HCT116 (cell line): ENCODE measurements around the gene DNAJA4. TPM values are rescaled to one million over a fixed set of nuclear protein-coding genes. Genes with fewer than 3 reads are reported as not detected.

Source experiments
- ATAC-seq: fragments of 200-7000 bp; cut with Tn5 transposase; 2 replicates; pipeline ENCODE4 v1.9.1; 2020; ENCODE audit warnings: mild to moderate bottlenecking, moderate library complexity
- BruUV-seq: library from RNA; stranded (reverse); fragments of 400-500 nt; replicated peaks from 2 replicates; lab custom pipeline; 2021; lab: Mats Ljungman, UMichigan
- CTCF ChIA-PET: fragments of 300-600 bp; sonication (Branson Sonifier 250); formaldehyde crosslinking; loops from one replicate; lab custom pipeline; 2021; ENCODE audit warnings: antibody characterized with exemption; lab: Charles Lee
- POLR2A ChIA-PET: fragments of 300-600, 350-600 bp; sonication (Branson Sonifier 250); formaldehyde crosslinking; loops from one replicate; lab custom pipeline; 2021; ENCODE audit warnings: antibody characterized with exemption; lab: Charles Lee
- RAD21 ChIA-PET, 2 experiments: fragments of 300-600 bp; sonication (Branson Sonifier 250); formaldehyde crosslinking; loops; one replicate each; lab custom pipeline; 2023; ENCODE audit warnings: low total read pairs in 2 of 2; ENCODE audit not compliant: uncharacterized antibody in 2 of 2, unreplicated experiment in 2 of 2, low non-redundant PET in 1 of 2; lab: Charles Lee
- DNase-seq: peaks from one replicate; pipeline ENCODE4 v3.0.0-alpha.2; 2010; ENCODE audit warnings: low read depth, low spot score
- H2AFZ ChIP-seq: fragments of 200-600 bp; shearing (Covaris generic), sonication (generic); 2 replicates; pipeline ENCODE4 v1.6.1; 2017; ENCODE audit warnings: low read depth, mixed run types, mixed read lengths, antibody characterized with exemption, low read length; ENCODE audit not compliant: poor library complexity, severe bottlenecking
- H3K27ac ChIP-seq: 2 replicates; pipeline ENCODE4 v1.5.1; 2012; ENCODE audit warnings: low read depth, low read length
- H3K27me3 ChIP-seq: fragments of 200-600 bp; sonication (generic); 2 replicates; pipeline ENCODE4 v1.6.1; 2016; ENCODE audit warnings: mixed run types, low read length, mixed read lengths; ENCODE audit not compliant: insufficient read depth
- H3K36me3 ChIP-seq, 2 experiments: fragments of 200-500 bp in 1 of 2; fragments of 200-600 bp in 1 of 2; sonication (Bioruptor generic) in 1 of 2; sonication (generic) in 1 of 2; 2 replicates each; pipeline versions ENCODE4 v1.5.1 to v1.6.1; 2014 to 2016; ENCODE audit warnings: low read length in 2 of 2, inconsistent platforms in 1 of 2, mixed read lengths in 1 of 2, mixed run types in 1 of 2; ENCODE audit not compliant: insufficient read depth in 2 of 2, control insufficient read depth in 1 of 2
- H3K4me1 ChIP-seq, 2 experiments: fragments of 200-600 bp in 1 of 2; sonication (generic) in 1 of 2; 2 replicates each; pipeline versions ENCODE4 v1.5.1 to v1.6.1; 2012 to 2017; ENCODE audit warnings: low read length in 2 of 2, inconsistent platforms in 1 of 2, mild to moderate bottlenecking in 1 of 2, mixed read lengths in 1 of 2, mixed run types in 1 of 2, moderate library complexity in 1 of 2; ENCODE audit not compliant: insufficient read depth in 2 of 2, control insufficient read depth in 1 of 2
- H3K4me2 ChIP-seq: fragments of 200-600 bp; sonication (generic); 2 replicates; pipeline ENCODE4 v1.6.1; 2017; ENCODE audit warnings: mixed run types, low read length, mixed read lengths
- H3K4me3 ChIP-seq, 2 experiments: fragments of 200-600 bp in 1 of 2; sonication (generic) in 1 of 2; replicated peaks in 1 of 2; 2 replicates each; pipeline ENCODE4 v1.5.1; 2011 to 2016; ENCODE audit warnings: low read length in 2 of 2, control low read depth in 1 of 2, low read depth in 1 of 2, mild to moderate bottlenecking in 1 of 2, mixed read lengths in 1 of 2, mixed run types in 1 of 2
- H3K79me2 ChIP-seq: fragments of 200-600 bp; sonication (generic); 2 replicates; pipeline ENCODE4 v1.6.1; 2017; ENCODE audit warnings: mild to moderate bottlenecking, mixed run types, low read length, moderate library complexity, mixed read lengths; ENCODE audit not compliant: insufficient read depth
- H3K9ac ChIP-seq: fragments of 200-600 bp; sonication (generic); 2 replicates; pipeline ENCODE4 v1.6.1; 2016; ENCODE audit warnings: low read length, mixed read lengths
- H3K9me2 ChIP-seq: fragments of 200-600 bp; sonication (generic), shearing (Covaris generic); 2 replicates; pipeline ENCODE4 v1.6.1; 2017; ENCODE audit warnings: mixed run types, mild to moderate bottlenecking, moderate library complexity; ENCODE audit not compliant: insufficient read depth
- H3K9me3 ChIP-seq, 2 experiments: fragments of 200-500 bp in 1 of 2; fragments of 200-600 bp in 1 of 2; sonication (Bioruptor generic) in 1 of 2; sonication (generic) in 1 of 2; 2 replicates each; pipeline ENCODE4 v1.6.1; 2014 to 2017; ENCODE audit warnings: low read length in 2 of 2, mixed read lengths in 2 of 2, inconsistent platforms in 1 of 2, low read depth in 1 of 2, mild to moderate bottlenecking in 1 of 2, mixed run types in 1 of 2, moderate library complexity in 1 of 2; ENCODE audit not compliant: control insufficient read depth in 1 of 2, insufficient read depth in 1 of 2
- H4K20me1 ChIP-seq: fragments of 200-600 bp; sonication (generic), shearing (Covaris generic); 2 replicates; pipeline ENCODE4 v1.6.1; 2017; ENCODE audit warnings: mixed run types, mild to moderate bottlenecking, moderate library complexity; ENCODE audit not compliant: insufficient read depth
- CBX3 ChIP-seq: IDR thresholded peaks from 2 replicates; pipeline ENCODE4 v1.6.1; 2012; ENCODE audit warnings: low read depth
- CEBPB ChIP-seq: IDR thresholded peaks from 2 replicates; pipeline ENCODE4 v1.6.1; 2012; ENCODE audit warnings: low read depth
- EGR1 ChIP-seq: IDR thresholded peaks from 2 replicates; pipeline ENCODE4 v1.6.1; 2012; ENCODE audit warnings: low read depth
- EZH2 ChIP-seq: fragments of 200-600 bp; sonication (generic); IDR thresholded peaks from 2 replicates; pipeline ENCODE4 v1.6.1; 2017; ENCODE audit warnings: antibody characterized with exemption, mixed run types
- JUND ChIP-seq: IDR thresholded peaks from 2 replicates; pipeline ENCODE4 v1.6.1; 2012
- POLR2A ChIP-seq: IDR thresholded peaks from 2 replicates; pipeline ENCODE4 v1.7.0; 2011; ENCODE audit warnings: borderline replicate concordance; ENCODE audit not compliant: insufficient read depth, insufficient read length; ENCODE audit errors: extremely low read depth
- POLR2AphosphoS5 ChIP-seq: IDR thresholded peaks from 2 replicates; pipeline ENCODE4 v1.6.1; 2011; ENCODE audit warnings: mild to moderate bottlenecking, low read depth, low read length, moderate library complexity
- RAD21 ChIP-seq: IDR thresholded peaks from 2 replicates; pipeline ENCODE4 v1.6.1; 2012; ENCODE audit warnings: low read depth, mild to moderate bottlenecking
- SIN3A ChIP-seq: IDR thresholded peaks from 2 replicates; pipeline ENCODE4 v1.6.1; 2012; ENCODE audit warnings: low read depth
- SP1 ChIP-seq: IDR thresholded peaks from 2 replicates; pipeline ENCODE4 v1.6.1; 2012; ENCODE audit warnings: low read depth
- SRF ChIP-seq: IDR thresholded peaks from 2 replicates; pipeline ENCODE4 v1.6.1; 2012; ENCODE audit warnings: low read depth
- TCF7L2 ChIP-seq: IDR thresholded peaks from 2 replicates; pipeline ENCODE4 v1.7.0; 2011; ENCODE audit warnings: borderline replicate concordance, inconsistent platforms; ENCODE audit not compliant: insufficient read depth, insufficient read length; ENCODE audit errors: extremely low read depth
- YY1 ChIP-seq: IDR thresholded peaks from 2 replicates; pipeline ENCODE4 v1.6.1; 2011; ENCODE audit warnings: low read length, low read depth, moderate library complexity, mild to moderate bottlenecking; ENCODE audit not compliant: insufficient replicate concordance; ENCODE audit errors: extremely low read depth
- ZBTB33 ChIP-seq: IDR thresholded peaks from 2 replicates; pipeline ENCODE4 v1.6.1; 2011; ENCODE audit warnings: mild to moderate bottlenecking, low read length, moderate library complexity; ENCODE audit not compliant: insufficient replicate concordance; ENCODE audit errors: extremely low read depth
- ZFX ChIP-seq: fragments of 450-650 bp; IDR thresholded peaks from 2 replicates; pipeline ENCODE4 v1.6.1; 2017
- ZNF274 ChIP-seq: fragments of 200-500 bp; sonication (Bioruptor generic); IDR thresholded peaks from 2 replicates; pipeline ENCODE4 v1.6.1; 2014; ENCODE audit warnings: mild to moderate bottlenecking, low read depth, low read length, inconsistent platforms
- intact Hi-C: fragments of 100-400 bp; cut with micrococcal nuclease; formaldehyde crosslinking; loops from 2 replicates; pipeline ENCODE4 v1.10.0; 2022
- total RNA-seq: library from RNA; stranded (reverse); gene quantifications from one replicate; pipeline ENCODE4 v1.2.1, GENCODE V29; 2021; ENCODE audit not compliant: unreplicated experiment
- TF ChIP-seq, protein P1 (sequence below): IDR thresholded peaks from 2 replicates; pipeline ENCODE4 v1.6.1; 2012
- TF ChIP-seq, protein P2 (sequence below): IDR thresholded peaks from 2 replicates; pipeline ENCODE4 v1.6.1; 2012

Gene DNAJA4
- total RNA-seq, 1 experiment from 2014 or later: 66.6 TPM

- Histone ChIP-seq H3K9ac (no peak overlapping the region), H3K9me2 (no peaks in the 10 kb centered on the region), H3K36me3 (no peaks in the 10 kb centered on the region), H3K4me2 (no peak overlapping the region), H3K27me3 (no peaks in the 10 kb centered on the region), H3K27ac (no peak overlapping the region), H3K4me1 (peaks cover 0 to 9% of the 10 kb centered on the region in 2 experiments; a peak in 3 of 4 replicates)
- ChIA-PET CTCF (no interaction called here), POLR2A (no interaction called here), RAD21 (no interaction called here)
- TF ChIP-seq ZFX (no peak), ZNF274 (no peak), EGR1 (no peak), SRF (no peak), POLR2AphosphoS5 (no peak), SIN3A (no peak), RAD21 (no peak), POLR2A (no peak), YY1 (no peak)
- TF ChIP-seq, protein P1, sequence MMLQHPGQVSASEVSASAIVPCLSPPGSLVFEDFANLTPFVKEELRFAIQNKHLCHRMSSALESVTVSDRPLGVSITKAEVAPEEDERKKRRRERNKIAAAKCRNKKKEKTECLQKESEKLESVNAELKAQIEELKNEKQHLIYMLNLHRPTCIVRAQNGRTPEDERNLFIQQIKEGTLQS: no peak
- TF ChIP-seq, all 23 proteins: peak for 0
- Histone ChIP-seq H4K20me1 (no peaks in the 10 kb centered on the region), H3K4me3 (no peak overlapping the region), H3K79me2 (no peaks in the 10 kb centered on the region), H2AFZ (no peak overlapping the region), H3K9me3 (no peaks in the 10 kb centered on the region)
- BruUV-seq: no TSS peak
- ATAC-seq: no peak
- intact Hi-C loops: no loop called here
- no peak for DNase-seq
Measured at GRCh38 chr15:78222745-78223395, 41.5 kb upstream of the DNAJA4 start.

- no peak overlapping the region for H3K27ac ChIP-seq
- intact Hi-C loops: no loop called here
- no peaks in the 10 kb centered on the region for H3K79me2 ChIP-seq
- no peak for DNase-seq
- H3K27me3 ChIP-seq: no peaks in the 10 kb centered on the region
- no TSS peak for BruUV-seq
- no peak overlapping the region for H2AFZ ChIP-seq
- ATAC-seq: no peak
- no peaks in the 10 kb centered on the region for H3K36me3 ChIP-seq
- H3K9me3 ChIP-seq: no peaks in the 10 kb centered on the region
- H4K20me1 ChIP-seq: no peaks in the 10 kb centered on the region
- no peak overlapping the region for H3K9ac ChIP-seq
- ChIA-PET RAD21 (no interaction called here), CTCF (no interaction called here), POLR2A (interaction anchor here (1.2 kb wide), 1 partner anchor 28 kb away, joined by 3 read pairs; no protein-coding TSS in a partner anchor)
- H3K4me1 ChIP-seq: peaks cover 0 to 9% of the 10 kb centered on the region in 2 experiments; a peak in 3 of 4 replicates
- no peaks in the 10 kb centered on the region for H3K9me2 ChIP-seq
- H3K4me2 ChIP-seq: no peak overlapping the region
- no peak overlapping the region for H3K4me3 ChIP-seq
- no peak for TF ChIP-seq ZBTB33
- no peak for TF ChIP-seq SRF
- TF ChIP-seq, protein P2, sequence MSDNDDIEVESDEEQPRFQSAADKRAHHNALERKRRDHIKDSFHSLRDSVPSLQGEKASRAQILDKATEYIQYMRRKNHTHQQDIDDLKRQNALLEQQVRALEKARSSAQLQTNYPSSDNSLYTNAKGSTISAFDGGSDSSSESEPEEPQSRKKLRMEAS: no peak
- TF ChIP-seq EZH2: no peak
- TF ChIP-seq CBX3: no peak
- no peak for TF ChIP-seq SP1
- TF ChIP-seq EGR1: no peak
- TF ChIP-seq ZFX: no peak
- no peak for TF ChIP-seq RAD21
- TF ChIP-seq, protein P1: no peak
- TF ChIP-seq TCF7L2: no peak
- TF ChIP-seq CEBPB: no peak
- TF ChIP-seq POLR2AphosphoS5: no peak
- no peak for TF ChIP-seq SIN3A
- no peak for TF ChIP-seq POLR2A
- no peak for TF ChIP-seq JUND
Measured at GRCh38 chr15:78223396-78224022, 40.9 kb upstream of the DNAJA4 start.
